HepG2 (cell line): ENCODE data around the gene KLF18.

Source experiments
- BHLHE40 ChIP-seq: IDR thresholded peaks from 2 replicates; pipeline ENCODE4 v1.6.1; 2011; ENCODE audit warnings: low read length, improper control_type of control experiment
- DZIP1 ChIP-seq: sonication (generic); formaldehyde crosslinking; IDR thresholded peaks from 2 replicates; pipeline ENCODE4 v1.5.0; 2020; ENCODE audit warnings: mild to moderate bottlenecking, missing genetic modification reagents
- E2F1 ChIP-seq: sonication (generic); formaldehyde crosslinking; IDR thresholded peaks from 2 replicates; pipeline ENCODE4 v1.5.0; 2020; ENCODE audit warnings: missing genetic modification reagents
- GABPA ChIP-seq, 2 experiments: IDR thresholded peaks; 2 replicates each; pipeline ENCODE4 v1.6.1; 2011 to 2016; ENCODE audit warnings: low read depth in 2 of 2, low read length in 1 of 2, missing biosample characterization in 1 of 2, missing genetic modification characterization in 1 of 2
- HNRNPL ChIP-seq: fragments of 200-400 bp; formaldehyde crosslinking; IDR thresholded peaks from 2 replicates; pipeline ENCODE4 v1.6.1; 2017; ENCODE audit warnings: mild to moderate bottlenecking, low read depth, low read length
- MAFK ChIP-seq, 2 experiments: IDR thresholded peaks in 1 of 2; conservative IDR thresholded peaks in 1 of 2; 2 replicates each; pipeline ENCODE4 v1.6.1; 2011; ENCODE audit warnings: improper control_type of control experiment in 2 of 2, low read length in 2 of 2
- MXI1 ChIP-seq: IDR thresholded peaks from 3 replicates; pipeline ENCODE4 v1.6.1; 2012; ENCODE audit warnings: low read depth, low read length, inconsistent platforms, borderline replicate concordance
- SRSF1 ChIP-seq: fragments of 200-400 bp; formaldehyde crosslinking; optimal IDR thresholded peaks from 2 replicates; pipeline ENCODE3; 2017; ENCODE audit warnings: mild to moderate bottlenecking, low read depth, low read length, moderate library complexity
- SUZ12 ChIP-seq: fragments of 150-350 bp; IDR thresholded peaks from 2 replicates; pipeline ENCODE4 v1.6.1; 2014; ENCODE audit warnings: low read depth, low read length
- TAF1 ChIP-seq: sonication (generic); formaldehyde crosslinking; IDR thresholded peaks from 2 replicates; pipeline ENCODE4 v1.4.0; 2020; ENCODE audit warnings: missing genetic modification reagents
- TFAP4 ChIP-seq: sonication (generic); IDR thresholded peaks from 2 replicates; pipeline ENCODE4 v1.6.1; 2016; ENCODE audit warnings: low read depth, borderline replicate concordance
- ZNF143 ChIP-seq: sonication (generic); formaldehyde crosslinking; IDR thresholded peaks from 2 replicates; pipeline ENCODE4 v1.4.0; 2020; ENCODE audit warnings: missing genetic modification reagents
- ZNF556 ChIP-seq: sonication (generic); formaldehyde crosslinking; IDR thresholded peaks from 2 replicates; pipeline ENCODE4 v1.4.0; 2020; ENCODE audit warnings: mild to moderate bottlenecking, missing genetic modification reagents, borderline replicate concordance

- TF ChIP-seq HNRNPL (no peak), TAF1 (CRISPR knock-in tag) (no peak), E2F1 (CRISPR knock-in tag) (no peak), TFAP4 (no peak), BHLHE40 (no peak), ZNF143 (no peak), MXI1 (no peak), GABPA (IDR thresholded peaks at IDR 0.05; ENCODE audit: low read depth, low read length) (no peak), GABPA (CRISPR knock-in tag; IDR thresholded peaks at IDR 0.05; ENCODE audit: low read depth) (no peak), ZNF556 (CRISPR knock-in tag) (no peak), MAFK (conservative IDR thresholded peaks at IDR 0.05 in 1 of 2, IDR thresholded peaks at IDR 0.05 in 1 of 2; ENCODE audit: low read length in 2 of 2) (no peak), SRSF1 (no peak), DZIP1 (no peak), SUZ12 (no peak)
These were observed 3.7 kb upstream of the KLF18 start for GRCh38 chr1:44144962-44145756.
